SH-SY5Y (cell line): ENCODE measurements around the gene MASP2.

Experiments used
- GATA2 ChIP-seq: IDR thresholded peaks from 2 replicates; pipeline ENCODE4 v1.6.1; 2011; ENCODE audit warnings: mild to moderate bottlenecking, low read depth, low read length
- GATA3 ChIP-seq: IDR thresholded peaks from 2 replicates; pipeline ENCODE4 v1.6.1; 2011; ENCODE audit warnings: low read depth, mild to moderate bottlenecking, low read length, moderate library complexity

- TF ChIP-seq GATA3 (no peak), GATA2 (no peak)
Measured at GRCh38 chr1:11053758-11054137, 6.7 kb upstream of the MASP2 start.
